Body of pancreas (tissue), 4 donors: ENCODE results near the gene PRF1.

ENCODE experiments used
- CTCF ChIP-seq, 7 experiments: fragments of 450-650 bp in 4 of 7; fragments of 200-600 bp in 3 of 7; sonication (generic) in 3 of 7; IDR thresholded peaks; one replicate each; pipeline ENCODE4 v1.5.1; 2016 to 2019; ENCODE audit warnings: antibody characterized with exemption in 7 of 7
- POLR2A ChIP-seq, 3 donors: fragments of 450-650 bp; IDR thresholded peaks; one replicate each; pipeline ENCODE4 v1.6.1; 2016; ENCODE audit warnings: antibody characterized with exemption in 3 of 3, mild to moderate bottlenecking in 2 of 3

GRCh38 chr10:70595566-70596016, 7.0 kb downstream of the PRF1 start:
- TF ChIP-seq CTCF (IDR thresholded peaks at IDR 0.05) (no peak), POLR2A (IDR thresholded peaks at IDR 0.05) (no peak)
